OCI-LY1 (cell line): Measurements from ENCODE around the gene ITGA7.

Source experiments
- H2AFZ ChIP-seq: fragments of 200-600 bp; sonication (generic), shearing (Covaris generic); 2 replicates; pipeline ENCODE4 v1.6.0; 2014; ENCODE audit warnings: antibody characterized with exemption, mild to moderate bottlenecking, low read length
- H3F3A ChIP-seq: fragments of 200-600 bp; sonication (generic), shearing (Covaris generic); 2 replicates; pipeline ENCODE4 v1.6.0; 2014; ENCODE audit warnings: mild to moderate bottlenecking, antibody characterized with exemption, low read length, moderate library complexity; ENCODE audit not compliant: insufficient read depth
- H3K27ac ChIP-seq: fragments of 200-600 bp; sonication (generic); 2 replicates; pipeline ENCODE4 v1.5.1; 2014; ENCODE audit warnings: low read length, mixed run types, mild to moderate bottlenecking, low read depth; ENCODE audit not compliant: poor library complexity, severe bottlenecking
- H3K27me3 ChIP-seq: fragments of 200-600 bp; sonication (generic); 2 replicates; pipeline ENCODE4 v1.6.0; 2014; ENCODE audit warnings: antibody characterized with exemption, mild to moderate bottlenecking, low read length, moderate library complexity; ENCODE audit not compliant: insufficient read depth
- H3K36me3 ChIP-seq: fragments of 200-600 bp; sonication (generic); 2 replicates; pipeline ENCODE4 v1.6.1; 2014; ENCODE audit warnings: mild to moderate bottlenecking, antibody characterized with exemption, low read length, moderate library complexity, mixed read lengths; ENCODE audit not compliant: insufficient read depth
- H3K4me1 ChIP-seq: fragments of 200-600 bp; sonication (generic); 2 replicates; pipeline ENCODE4 v1.5.1; 2014; ENCODE audit warnings: mild to moderate bottlenecking, low read length, moderate library complexity; ENCODE audit not compliant: insufficient read depth, severe bottlenecking
- H3K4me2 ChIP-seq: fragments of 200-600 bp; sonication (generic), shearing (Covaris generic); 2 replicates; pipeline ENCODE4 v1.6.1; 2014; ENCODE audit warnings: low read length
- H3K4me3 ChIP-seq: fragments of 200-600 bp; sonication (generic); 2 replicates; pipeline ENCODE4 v1.5.1; 2014; ENCODE audit warnings: low read length, low read depth, mild to moderate bottlenecking, mixed read lengths; ENCODE audit not compliant: poor library complexity, severe bottlenecking
- H3K79me2 ChIP-seq: fragments of 200-600 bp; shearing (Covaris generic); 2 replicates; pipeline ENCODE4 v1.6.1; 2016; ENCODE audit warnings: mixed run types, low read length, mixed read lengths; ENCODE audit not compliant: insufficient read depth
- H3K9ac ChIP-seq: fragments of 200-600 bp; sonication (generic), shearing (Covaris generic); 2 replicates; pipeline ENCODE4 v1.6.1; 2014; ENCODE audit warnings: mild to moderate bottlenecking, low read length, mixed read lengths
- H3K9me2 ChIP-seq: fragments of 200-600 bp; sonication (generic), shearing (Covaris generic); 2 replicates; pipeline ENCODE4 v1.6.1; 2014; ENCODE audit warnings: low read depth, mild to moderate bottlenecking, low read length, mixed read lengths
- H3K9me3 ChIP-seq: fragments of 200-600 bp; shearing (Covaris generic); 2 replicates; pipeline ENCODE4 v1.6.1; 2014; ENCODE audit warnings: low read length, mixed read lengths
- H4K20me1 ChIP-seq: fragments of 200-600 bp; sonication (generic), shearing (Covaris generic); 2 replicates; pipeline ENCODE4 v1.6.0; 2016; ENCODE audit warnings: mild to moderate bottlenecking, low read length; ENCODE audit not compliant: insufficient read depth
- CTCF ChIP-seq: fragments of 200-600 bp; sonication (generic), shearing (Covaris generic); IDR thresholded peaks from 2 replicates; pipeline ENCODE4 v1.5.1; 2017; ENCODE audit warnings: mild to moderate bottlenecking, antibody characterized with exemption, low read length, moderate library complexity, mixed read lengths
- EZH2 ChIP-seq: fragments of 200-600 bp; sonication (generic), shearing (Covaris generic); IDR thresholded peaks from 2 replicates; pipeline ENCODE4 v1.8.0; 2017; ENCODE audit warnings: borderline replicate concordance, mixed run types, mild to moderate bottlenecking, antibody characterized with exemption, low read length, moderate library complexity, mixed read lengths

The ITGA7 gene

DNA sequence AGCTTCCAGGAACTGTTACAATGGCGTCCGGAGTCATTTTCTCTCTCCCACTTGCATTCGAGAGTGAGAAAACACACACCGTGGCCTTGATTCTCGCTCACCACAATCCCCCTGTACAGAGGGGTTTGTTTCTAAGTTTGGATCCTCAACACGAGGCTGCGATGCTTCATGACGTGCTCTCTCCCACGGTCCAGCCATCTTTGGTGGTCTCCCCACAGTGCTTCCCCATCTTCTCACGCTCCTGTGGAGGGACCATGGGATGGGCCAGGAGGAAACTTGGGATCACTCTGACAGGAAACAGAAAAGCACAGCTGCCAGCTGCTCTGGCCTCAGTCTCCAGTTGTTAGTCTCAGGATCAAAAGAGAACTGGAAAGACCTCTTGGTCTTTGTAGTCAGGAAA lies 42.9 kb downstream of the ITGA7 start:
- H3K9ac ChIP-seq: no peak overlapping the region
- no peak overlapping the region for H2AFZ ChIP-seq
- no peak overlapping the region for H3K4me3 ChIP-seq
- H3K9me3 ChIP-seq: no peaks in the 10 kb centered on the region
- H3K27me3 ChIP-seq: 0 out of 2 replicates have a peak, but pooled peaks cover 3% of the 10 kb centered on the region
- no peaks in the 10 kb centered on the region for H3K36me3 ChIP-seq
- no peaks in the 10 kb centered on the region for H3K9me2 ChIP-seq
- no peaks in the 10 kb centered on the region for H3K79me2 ChIP-seq
- H3K4me2 ChIP-seq: no peak overlapping the region
- no peaks in the 10 kb centered on the region for H3K4me1 ChIP-seq
- no peaks in the 10 kb centered on the region for H4K20me1 ChIP-seq
- TF ChIP-seq EZH2 (no peak), CTCF (no peak)
- H3F3A ChIP-seq: no peaks in the 10 kb centered on the region
- H3K27ac ChIP-seq: no peak overlapping the region

DNA sequence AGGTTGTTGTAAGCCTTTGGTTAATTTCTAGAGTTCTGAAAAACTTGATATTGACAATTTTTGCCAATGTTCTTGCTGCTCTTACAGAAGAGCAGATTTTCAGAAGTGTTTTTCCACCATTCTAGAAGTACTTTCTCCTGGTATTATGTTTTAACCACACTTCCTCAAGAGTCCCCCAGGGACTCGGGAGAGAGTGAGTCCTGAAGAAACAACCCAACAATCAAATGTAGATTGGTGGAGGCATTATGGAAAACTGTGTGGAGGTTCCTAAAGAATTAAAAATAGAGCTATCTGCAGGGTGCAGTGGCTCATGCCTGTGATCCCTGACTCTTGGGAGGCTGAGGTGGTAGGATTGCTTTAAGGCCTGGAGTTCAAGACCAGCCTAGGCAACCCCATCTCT lies 44.3 kb downstream of the ITGA7 start:
- no peaks in the 10 kb centered on the region for H3K79me2 ChIP-seq
- H3K9ac ChIP-seq: no peak overlapping the region
- H3K4me2 ChIP-seq: no peak overlapping the region
- 0 out of 2 replicates have a peak, but pooled peaks cover 3% of the 10 kb centered on the region for H3K27me3 ChIP-seq
- H2AFZ ChIP-seq: no peak overlapping the region
- no peaks in the 10 kb centered on the region for H3F3A ChIP-seq
- H4K20me1 ChIP-seq: no peaks in the 10 kb centered on the region
- no peaks in the 10 kb centered on the region for H3K9me3 ChIP-seq
- no peak overlapping the region for H3K27ac ChIP-seq
- no peaks in the 10 kb centered on the region for H3K9me2 ChIP-seq
- no peak overlapping the region for H3K4me3 ChIP-seq
- H3K4me1 ChIP-seq: no peaks in the 10 kb centered on the region
- TF ChIP-seq CTCF (no peak), EZH2 (no peak)
- H3K36me3 ChIP-seq: no peaks in the 10 kb centered on the region

DNA sequence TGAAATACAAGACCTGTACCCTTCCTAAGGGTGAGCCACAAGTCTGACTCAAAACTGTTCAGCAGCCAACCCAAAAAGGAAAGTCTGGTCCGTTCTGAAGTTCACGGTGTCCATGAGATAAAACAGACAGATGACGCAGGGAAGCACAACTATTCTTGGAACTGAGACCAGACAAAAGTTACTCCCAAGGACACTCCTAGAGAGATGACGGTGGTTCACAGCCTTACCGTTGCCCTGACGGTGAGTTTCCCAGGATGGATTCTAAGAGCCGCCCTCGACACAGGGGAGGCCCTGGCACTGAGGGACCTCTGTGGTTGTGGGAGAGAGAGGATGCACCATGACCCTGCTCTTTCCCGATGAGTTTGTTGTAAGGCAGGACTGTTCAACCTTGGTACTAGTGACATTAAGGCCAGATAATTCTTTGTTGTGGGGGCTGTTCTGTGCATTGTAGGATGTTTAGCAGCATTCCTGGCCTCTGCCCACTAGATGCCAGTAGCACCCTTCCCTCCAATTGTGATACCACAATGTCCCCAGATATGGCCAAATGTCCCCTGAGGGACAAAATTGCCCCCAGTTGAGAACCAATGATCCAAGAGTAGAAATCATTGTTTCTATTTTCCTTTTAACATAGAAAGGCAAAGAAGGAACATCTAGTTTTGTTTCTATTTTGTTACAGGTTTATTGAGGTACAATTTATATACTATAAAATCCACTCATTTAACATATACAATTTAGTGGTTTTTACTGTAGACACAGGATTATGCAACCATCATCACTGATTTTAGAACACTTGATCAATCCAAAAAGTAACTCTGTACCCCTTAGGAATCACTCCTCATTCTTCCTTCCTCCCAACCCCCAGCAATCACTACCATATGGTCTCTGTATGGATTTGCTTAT lies 48.0 kb downstream of the ITGA7 start:
- Histone ChIP-seq H3K9me2 (no peaks in the 10 kb centered on the region), H3K4me2 (no peak overlapping the region), H2AFZ (no peak overlapping the region)

More for the DNA sequence above, 48.0 kb downstream of the ITGA7 start:
- Histone ChIP-seq H3K27ac (no peak overlapping the region), H4K20me1 (no peaks in the 10 kb centered on the region), H3K36me3 (no peaks in the 10 kb centered on the region), H3K9me3 (no peaks in the 10 kb centered on the region), H3K4me1 (no peaks in the 10 kb centered on the region), H3K4me3 (no peak overlapping the region), H3K9ac (no peak overlapping the region), H3K79me2 (no peaks in the 10 kb centered on the region), H3K27me3 (no peaks in the 10 kb centered on the region), H3F3A (no peaks in the 10 kb centered on the region)
- TF ChIP-seq EZH2 (no peak), CTCF (peak; percentile 60)
